Heart left ventricle (tissue), 16 donors: ENCODE measurements around the gene KIF16B. TPM values are rescaled to one million over a fixed set of nuclear protein-coding genes. Genes with fewer than 3 reads are reported as not detected.

Source experiments
- ATAC-seq, 4 donors: fragments of 200-7000 bp; cut with Tn5 transposase; one replicate each; pipeline ENCODE4 v1.9.1; 2020 to 2022; ENCODE audit warnings: moderate library complexity in 4 of 4, mild to moderate bottlenecking in 3 of 4, moderate number of reproducible peaks in 1 of 4
- DNase-seq, 5 donors: peaks; one replicate each; pipeline ENCODE4 v3.0.0-alpha.2; 2020
- H3K27ac ChIP-seq, 12 donors: fragments of 200-600 bp; sonication (generic) in 4 of 12; one replicate each; pipeline versions ENCODE4 v1.5.0 to v1.8.0; 2016 to 2022; ENCODE audit warnings: mild to moderate bottlenecking in 2 of 12
- H3K27me3 ChIP-seq, 9 donors: fragments of 200-600 bp; sonication (generic) in 2 of 9; one replicate each; pipeline versions ENCODE4 v1.5.1 to v1.8.0; 2016 to 2022; ENCODE audit warnings: mild to moderate bottlenecking in 3 of 9
- H3K36me3 ChIP-seq, 9 donors: fragments of 200-600 bp; sonication (generic) in 2 of 9; one replicate each; pipeline versions ENCODE4 v1.5.0 to v1.8.0; 2018 to 2022; ENCODE audit warnings: mild to moderate bottlenecking in 2 of 9
- H3K4me1 ChIP-seq, 12 donors: fragments of 200-600 bp; sonication (generic) in 4 of 12; one replicate each; pipeline versions ENCODE4 v1.5.0 to v1.8.0; 2016 to 2022; ENCODE audit warnings: mild to moderate bottlenecking in 3 of 12
- H3K4me3 ChIP-seq, 12 donors: fragments of 200-600 bp; sonication (generic) in 4 of 12; one replicate each; pipeline versions ENCODE4 v1.5.0 to v1.8.0; 2017 to 2022; ENCODE audit warnings: mild to moderate bottlenecking in 9 of 12, moderate library complexity in 4 of 12
- H3K9me3 ChIP-seq, 12 donors: fragments of 200-600 bp; sonication (generic) in 4 of 12; one replicate each; pipeline versions ENCODE4 v1.5.0 to v1.8.0; 2016 to 2022; ENCODE audit warnings: mild to moderate bottlenecking in 1 of 12
- CTCF ChIP-seq, 12 donors: fragments of 200-600 bp; sonication (generic) in 4 of 12; IDR thresholded peaks; one replicate each; pipeline versions ENCODE4 v1.5.0 to v1.8.0; 2018 to 2022; ENCODE audit warnings: antibody characterized with exemption in 12 of 12, mild to moderate bottlenecking in 5 of 12
- POLR2A ChIP-seq, 2 donors: fragments of 450-650 bp; IDR thresholded peaks; one replicate each; pipeline ENCODE4 v1.6.1; 2017; ENCODE audit warnings: antibody characterized with exemption in 2 of 2, mild to moderate bottlenecking in 2 of 2, moderate library complexity in 2 of 2
- WGBS, 4 donors: extraction: QIAGEN DNeasy Blood & Tissue Kit in 2 of 4; methylation state at CpG; one replicate each; pipeline versions ENCODE4 v1.1.5 to v1.1.7; 2013 to 2018; 5-methylcytosine and 5-hydroxymethylcytosine counted together
- intact Hi-C, 10 donors: fragments of 100-400 bp; cut with DNase I; formaldehyde crosslinking; loops; one replicate each; pipeline versions ENCODE4 v1.11.1 to v1.14.2; 2022
- polyA plus RNA-seq, 2 donors: library from polyadenylated mRNA; stranded (reverse); fragments of 200-250 nt; gene quantifications; one replicate each; pipeline ENCODE4 v1.2.3, GENCODE V29; 2013
- total RNA-seq, 9 donors: library from RNA; depleted of rRNA in 2 of 9; stranded (reverse); fragments of >200 nt in 2 of 9; fragmentation: NEBNext Ultra II Directional in 3 of 9; extraction: Animal tissue kit (Norgen Biotek cat#: 25700) in 3 of 9; gene quantifications; one replicate each; pipeline versions ENCODE4 v1.1.0 to v1.2.4, GENCODE V29; 2016 to 2023
- donor health status: ischemic (EF 13 %, LVEDD 7.1; RV severe dilation, severe dysfunction).
- donor health status: healthy with polysubstance abuse.
- donor health status: DM: no; HTN: yes; CAD: no.
- donor health status: DM: no; HTN: no; CAD: no.
- donor health status: ischemic (EF 25% LVEDD 6.9; RV normal size, moderate dysfunction).
- donor health status: ischemic (EF 25% LVEDD 5.7; RV mildly dilated, moderate dysfunction).
- donor health status: healthy.
- donor health status: DM: yes; HTN: yes; CAD: no.
- donor health status: ischemic (EF 35%, LVEDD 5.7; RV mildly dilated, moderate dysfunction).
- donor health status: nonischemic (EF 11% LVEDD 7.7; RV severe dilation, severe dysfunction).
- donor health status: DM: yes; HTN: yes; CAD: no.
- donor health status: PGD.
- donor health status: ischemic (EF 29% LVEDD 5.4; RV normal size, mild dysfunction).
- donor health status: nonischemic (EF 23%, LVEDD 6.1; RV moderate dilation, normal function).

The KIF16B gene
- total and polyA plus RNA-seq, 11 donors, result 8.8 to 31.8 (median 17.8) TPM

DNA sequence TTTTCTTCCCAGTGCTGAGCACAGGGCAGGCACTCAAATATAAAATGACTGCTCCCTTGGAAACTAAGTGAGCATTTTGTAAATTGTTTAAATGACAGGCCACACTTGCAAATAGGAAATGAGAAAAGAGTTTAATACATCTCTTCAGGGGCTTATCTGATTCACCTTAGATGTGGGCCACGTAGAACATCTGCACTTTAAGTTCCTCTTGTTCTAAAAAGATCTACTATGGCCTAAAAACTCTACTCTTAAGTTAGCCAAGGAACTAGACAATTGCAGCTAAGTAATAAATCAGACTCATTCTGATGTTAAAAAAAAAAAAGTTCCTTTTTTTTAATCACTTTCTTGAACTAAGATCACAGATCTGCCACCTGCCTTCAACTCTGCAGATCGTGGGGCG lies 126.3 kb downstream of the KIF16B start:
- TF ChIP-seq POLR2A (IDR thresholded peaks at IDR 0.05) (no peak), CTCF (IDR thresholded peaks at IDR 0.05) (no peak)
- DNase-seq (no peak), ATAC-seq (no peak)
- no peak overlapping the region for H3K27ac ChIP-seq
- H3K4me3 ChIP-seq, result no peak overlapping the region
- intact Hi-C loops, result no loop called here
- no peaks in the 10 kb centered on the region for H3K9me3 ChIP-seq
- peaks cover 0 to 15% (median 8%) of the 10 kb centered on the region in 12 donors for H3K4me1 ChIP-seq
- H3K27me3 ChIP-seq, result no peaks in the 10 kb centered on the region
- 82 to 90% (median 87%) methylated on average over 3 of the region's 3 CpGs for WGBS, 4 donors
- no peaks in the 10 kb centered on the region for H3K36me3 ChIP-seq

GRCh38 chr20:16446246-16446645 lies 127.0 kb downstream of the KIF16B start:
- H3K9me3 ChIP-seq, result no peaks in the 10 kb centered on the region
- DNase-seq (no peak), ATAC-seq (no peak)
- H3K36me3 ChIP-seq, result no peaks in the 10 kb centered on the region
- 91 to 95% (median 92%) methylated on average over 4 of the region's 4 CpGs for WGBS, 4 donors
- TF ChIP-seq POLR2A (IDR thresholded peaks at IDR 0.05) (no peak), CTCF (IDR thresholded peaks at IDR 0.05) (no peak)
- no peak overlapping the region for H3K4me3 ChIP-seq
- H3K4me1 ChIP-seq, result peaks cover 0 to 15% (median 7%) of the 10 kb centered on the region in 12 donors
- H3K27ac ChIP-seq, result no peak overlapping the region
- intact Hi-C loops, result no loop called here
- H3K27me3 ChIP-seq, result no peaks in the 10 kb centered on the region

- Histone ChIP-seq H3K4me1 (peaks cover 0 to 15% (median 7%) of the 10 kb centered on the region in 12 donors), H3K27me3 (no peaks in the 10 kb centered on the region), H3K9me3 (no peaks in the 10 kb centered on the region), H3K27ac (no peak overlapping the region), H3K36me3 (no peaks in the 10 kb centered on the region), H3K4me3 (no peak overlapping the region)
- WGBS, 4 donors, result 75 to 86% (median 80%) methylated on average over 3 of the region's 3 CpGs
- ATAC-seq (peak in 1 of 4 donors; percentile 49), DNase-seq (no peak)
- intact Hi-C loops, result no loop called here
- TF ChIP-seq POLR2A (IDR thresholded peaks at IDR 0.05), result no peak
Measured at GRCh38 chr20:16445482-16445881, 127.8 kb downstream of the KIF16B start.

GRCh38 chr20:16444057-16444777 lies 129.0 kb downstream of the KIF16B start:
- H3K36me3 ChIP-seq, result no peaks in the 10 kb centered on the region
- no peaks in the 10 kb centered on the region for H3K9me3 ChIP-seq
- no peak overlapping the region for H3K27ac ChIP-seq
- no peak overlapping the region for H3K4me3 ChIP-seq
- H3K27me3 ChIP-seq, result no peaks in the 10 kb centered on the region
- intact Hi-C loops, result no loop called here
- WGBS, 4 donors, result 69 to 86% (median 78%) methylated on average over 6 of the region's 6 CpGs
- peaks cover 0 to 16% (median 8%) of the 10 kb centered on the region in 12 donors for H3K4me1 ChIP-seq
- peak in 1 of 5 donors; percentile 33 for DNase-seq
- no peak for TF ChIP-seq CTCF (IDR thresholded peaks at IDR 0.05)
- TF ChIP-seq POLR2A (IDR thresholded peaks at IDR 0.05), result no peak
- peak in 2 of 4 donors; percentile 51 to 70 for ATAC-seq
